ENCODE data around the gene ERV3-1.
"Not testable (repeated sequence)": the region's sequence is repeated elsewhere in the genome, so short reads cannot be mapped to it uniquely, and the experiment has no call there.

DNA sequence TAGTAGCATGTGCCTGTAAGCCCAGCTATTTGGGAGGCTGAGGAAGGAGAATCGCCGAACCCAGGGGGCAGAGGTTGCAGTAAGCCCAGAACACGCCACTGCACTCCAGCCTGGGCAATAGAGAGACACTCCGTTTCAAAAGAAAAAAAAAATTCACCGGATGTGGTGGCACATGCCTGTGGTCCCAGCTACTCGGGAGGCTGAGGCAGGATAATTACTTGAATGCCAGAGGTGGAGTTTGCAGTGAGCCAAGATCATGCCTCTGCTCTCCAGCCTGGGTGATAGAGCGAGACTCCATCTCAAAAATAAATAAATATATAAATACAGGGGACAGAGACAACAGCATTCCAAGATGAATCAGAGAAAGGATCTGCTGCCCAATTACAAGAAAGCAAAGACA, 3.4 kb upstream of the ERV3-1 start:
- TF ChIP-seq, protein P1, sequence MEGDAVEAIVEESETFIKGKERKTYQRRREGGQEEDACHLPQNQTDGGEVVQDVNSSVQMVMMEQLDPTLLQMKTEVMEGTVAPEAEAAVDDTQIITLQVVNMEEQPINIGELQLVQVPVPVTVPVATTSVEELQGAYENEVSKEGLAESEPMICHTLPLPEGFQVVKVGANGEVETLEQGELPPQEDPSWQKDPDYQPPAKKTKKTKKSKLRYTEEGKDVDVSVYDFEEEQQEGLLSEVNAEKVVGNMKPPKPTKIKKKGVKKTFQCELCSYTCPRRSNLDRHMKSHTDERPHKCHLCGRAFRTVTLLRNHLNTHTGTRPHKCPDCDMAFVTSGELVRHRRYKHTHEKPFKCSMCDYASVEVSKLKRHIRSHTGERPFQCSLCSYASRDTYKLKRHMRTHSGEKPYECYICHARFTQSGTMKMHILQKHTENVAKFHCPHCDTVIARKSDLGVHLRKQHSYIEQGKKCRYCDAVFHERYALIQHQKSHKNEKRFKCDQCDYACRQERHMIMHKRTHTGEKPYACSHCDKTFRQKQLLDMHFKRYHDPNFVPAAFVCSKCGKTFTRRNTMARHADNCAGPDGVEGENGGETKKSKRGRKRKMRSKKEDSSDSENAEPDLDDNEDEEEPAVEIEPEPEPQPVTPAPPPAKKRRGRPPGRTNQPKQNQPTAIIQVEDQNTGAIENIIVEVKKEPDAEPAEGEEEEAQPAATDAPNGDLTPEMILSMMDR (IDR thresholded peaks at IDR 0.05) = not testable (repeated sequence)
- not testable (repeated sequence) for TF ChIP-seq POLR2A (IDR thresholded peaks at IDR 0.05)

Measured in thyroid gland (tissue), 4 donors.